H9 (cell line): ENCODE results near the gene CDH16. TPM values are rescaled to one million over a fixed set of nuclear protein-coding genes. Genes with fewer than 3 reads are reported as not detected.

Experiments
- DNase-seq: peaks from one replicate; pipeline ENCODE4 v3.0.0-alpha.2; 2017
- H2AFZ ChIP-seq: one replicate; pipeline ENCODE4 v1.6.1; 2013; ENCODE audit warnings: mild to moderate bottlenecking, low read length, control low read depth, moderate library complexity
- H2AK5ac ChIP-seq: 2 replicates; pipeline ENCODE4 v1.6.1; 2013; ENCODE audit warnings: low read length, control low read depth, mixed read lengths; ENCODE audit not compliant: insufficient read length
- H2BK120ac ChIP-seq: one replicate; pipeline ENCODE4 v1.6.1; 2013; ENCODE audit warnings: low read depth, mild to moderate bottlenecking, low read length, control low read depth, inconsistent platforms; ENCODE audit not compliant: poor library complexity, severe bottlenecking
- H2BK12ac ChIP-seq: 2 replicates; pipeline ENCODE4 v1.6.1; 2013; ENCODE audit warnings: low read length, control low read depth, mixed read lengths, low read depth; ENCODE audit not compliant: insufficient read length
- H2BK15ac ChIP-seq: 2 replicates; pipeline ENCODE4 v1.6.1; 2013; ENCODE audit warnings: low read depth, low read length, control low read depth
- H2BK20ac ChIP-seq: one replicate; pipeline ENCODE4 v1.6.1; 2013; ENCODE audit warnings: low read depth, mild to moderate bottlenecking, low read length, control low read depth, inconsistent platforms; ENCODE audit not compliant: poor library complexity, severe bottlenecking
- H2BK5ac ChIP-seq: 2 replicates; pipeline ENCODE4 v1.6.1; 2013; ENCODE audit warnings: low read length, control low read depth, mixed read lengths; ENCODE audit not compliant: insufficient read length
- H3K14ac ChIP-seq: 2 replicates; pipeline ENCODE4 v1.6.1; 2013; ENCODE audit warnings: low read length, control low read depth; ENCODE audit not compliant: insufficient read depth
- H3K18ac ChIP-seq: 2 replicates; pipeline ENCODE4 v1.6.1; 2013; ENCODE audit warnings: low read depth, mild to moderate bottlenecking, mixed read lengths, low read length, control low read depth; ENCODE audit not compliant: insufficient read length
- H3K23ac ChIP-seq: 2 replicates; pipeline ENCODE4 v1.6.1; 2013; ENCODE audit warnings: low read length, control low read depth, mixed read lengths, low read depth; ENCODE audit not compliant: insufficient read length
- H3K23me2 ChIP-seq: 2 replicates; pipeline ENCODE4 v1.6.1; 2013; ENCODE audit warnings: low read depth, mild to moderate bottlenecking, mixed read lengths, low read length, control low read depth; ENCODE audit not compliant: insufficient read length, poor library complexity, severe bottlenecking
- H3K27ac ChIP-seq: 2 replicates; pipeline ENCODE4 v1.5.1; 2013; ENCODE audit warnings: low read length, control low read depth, mixed read lengths, low read depth; ENCODE audit not compliant: insufficient read length
- H3K27me3 ChIP-seq: 2 replicates; pipeline ENCODE4 v1.6.1; 2013; ENCODE audit warnings: low read length, control low read depth, inconsistent platforms; ENCODE audit not compliant: insufficient read depth
- H3K4ac ChIP-seq: 2 replicates; pipeline ENCODE4 v1.6.1; 2013; ENCODE audit warnings: low read depth, mild to moderate bottlenecking, control low read depth, inconsistent platforms, low read length, moderate library complexity
- H3K4me1 ChIP-seq: 2 replicates; pipeline ENCODE4 v1.6.1; 2013; ENCODE audit warnings: low read length, control low read depth, inconsistent platforms; ENCODE audit not compliant: insufficient read depth
- H3K4me2 ChIP-seq: 2 replicates; pipeline ENCODE4 v1.6.1; 2013; ENCODE audit warnings: low read length, control low read depth, mixed read lengths; ENCODE audit not compliant: insufficient read length, insufficient read depth
- H3K56ac ChIP-seq: 2 replicates; pipeline ENCODE4 v1.6.1; 2013; ENCODE audit warnings: low read depth, mild to moderate bottlenecking, mixed read lengths, low read length, control low read depth; ENCODE audit not compliant: insufficient read length
- H3K79me1 ChIP-seq: 2 replicates; pipeline ENCODE4 v1.6.1; 2013; ENCODE audit warnings: low read depth, mild to moderate bottlenecking, moderate library complexity, low read length, control low read depth, inconsistent platforms; ENCODE audit not compliant: insufficient read depth, poor library complexity, severe bottlenecking
- H3K79me2 ChIP-seq: 2 replicates; pipeline ENCODE4 v1.6.1; 2013; ENCODE audit warnings: low read length, control low read depth, inconsistent platforms; ENCODE audit not compliant: insufficient read depth
- H3K9ac ChIP-seq: 2 replicates; pipeline ENCODE4 v1.6.1; 2013; ENCODE audit warnings: low read length, control low read depth, mixed read lengths; ENCODE audit not compliant: insufficient read length; ENCODE audit errors: extremely low read depth
- H3K9me3 ChIP-seq: one replicate; pipeline ENCODE4 v1.6.1; 2013; ENCODE audit warnings: low read depth, low read length, inconsistent platforms; ENCODE audit not compliant: control insufficient read depth
- H3T11ph ChIP-seq: one replicate; pipeline ENCODE4 v1.6.1; 2013; ENCODE audit warnings: mild to moderate bottlenecking, low read length, control low read depth, inconsistent platforms
- H4K20me1 ChIP-seq: one replicate; pipeline ENCODE4 v1.6.1; 2013; ENCODE audit not compliant: control insufficient read depth, insufficient read length, insufficient read depth
- H4K5ac ChIP-seq: 2 replicates; pipeline ENCODE4 v1.6.1; 2013; ENCODE audit warnings: low read depth, mild to moderate bottlenecking, mixed read lengths, low read length, control low read depth; ENCODE audit not compliant: insufficient read length
- H4K8ac ChIP-seq: replicated peaks from 2 replicates; pipeline ENCODE4 v1.6.1; 2013; ENCODE audit warnings: low read length, control low read depth, mixed read lengths, low read depth; ENCODE audit not compliant: insufficient read length
- H4K91ac ChIP-seq: 2 replicates; pipeline ENCODE4 v1.6.1; 2013; ENCODE audit warnings: low read depth, mild to moderate bottlenecking, moderate library complexity, mixed read lengths, low read length, control low read depth; ENCODE audit not compliant: insufficient read length
- H3K27ac Mint-ChIP-seq, 3 experiments: 2 replicates in 2 of 3; 3 replicates in 1 of 3; pipeline ENCODE4 v1.8.0; 2020 to 2021; ENCODE audit warnings: mixed read lengths in 3 of 3, mild to moderate bottlenecking in 1 of 3, moderate library complexity in 1 of 3
- H3K27me3 Mint-ChIP-seq: 2 replicates; pipeline ENCODE4 v1.8.0; 2021; ENCODE audit warnings: low read depth, mild to moderate bottlenecking, moderate library complexity, mixed read lengths
- H3K36me3 Mint-ChIP-seq, 3 experiments: 2 replicates in 2 of 3; 3 replicates in 1 of 3; pipeline ENCODE4 v1.8.0; 2020 to 2021; ENCODE audit warnings: low read depth in 3 of 3, mixed read lengths in 3 of 3; ENCODE audit not compliant: insufficient read depth in 1 of 3
- H3K4me1 Mint-ChIP-seq, 2 experiments: 2 replicates each; pipeline ENCODE4 v1.8.0; 2020; ENCODE audit warnings: mixed read lengths in 2 of 2
- H3K4me3 Mint-ChIP-seq, 2 experiments: 2 replicates in 1 of 2; 3 replicates in 1 of 2; pipeline ENCODE4 v1.8.0; 2020 to 2021; ENCODE audit warnings: mild to moderate bottlenecking in 2 of 2, mixed read lengths in 2 of 2, moderate library complexity in 1 of 2
- H3K9me3 Mint-ChIP-seq, 2 experiments: 2 replicates in 1 of 2; 3 replicates in 1 of 2; pipeline ENCODE4 v1.8.0; 2020; ENCODE audit warnings: mild to moderate bottlenecking in 2 of 2, mixed read lengths in 2 of 2, moderate library complexity in 1 of 2
- CTCF ChIP-seq: fragments of 200-600 bp; sonication (generic); conservative IDR thresholded peaks from 3 replicates; pipeline ENCODE4 v1.8.0; 2021; ENCODE audit warnings: antibody characterized with exemption, mild to moderate bottlenecking
- WGBS: extraction: QIAGEN DNeasy Blood & Tissue Kit; methylation state at CpG from one replicate; pipeline ENCODE4 v1.1.7; 2013; ENCODE audit warnings: missing lambda C conversion rate, low lambda C conversion rate, mixed read lengths; ENCODE audit not compliant: insufficient read length; ENCODE audit errors: extremely low coverage; 5-methylcytosine and 5-hydroxymethylcytosine counted together
- total RNA-seq: library from RNA; stranded (reverse); gene quantifications from 2 replicates; pipeline ENCODE4 v1.2.1, GENCODE V29; 2021

CDH16 gene
- total RNA-seq, 1 experiment from 2014 or later = not detected

- no peak overlapping the region for H2BK120ac ChIP-seq
- no CpG with 5 or more reads among the region's 8 CpGs for WGBS
- no peak overlapping the region for H3K4me3 Mint-ChIP-seq
- no peaks in the 10 kb centered on the region for H3K9me3 ChIP-seq
- no peak overlapping the region for H3K23ac ChIP-seq
- H4K91ac ChIP-seq = no peak overlapping the region
- no peak overlapping the region for H3K18ac ChIP-seq
- no peak overlapping the region for H3K4ac ChIP-seq
- no peak overlapping the region for H3K14ac ChIP-seq
- no peak overlapping the region for H3K4me2 ChIP-seq
- no peak overlapping the region for H2BK15ac ChIP-seq
- no peaks in the 10 kb centered on the region for H4K20me1 ChIP-seq
- H2AFZ ChIP-seq = no peak overlapping the region
- H3K79me2 ChIP-seq = no peaks in the 10 kb centered on the region
- H4K5ac ChIP-seq = no peak overlapping the region
- H2BK5ac ChIP-seq = no peak overlapping the region
- peaks cover 0 to 8% (median 6%) of the 10 kb centered on the region in 3 experiments; a peak in 4 of 7 replicates for H3K36me3 Mint-ChIP-seq
- TF ChIP-seq CTCF = peak; percentile 87
- peak; percentile 75 for DNase-seq
- no peak overlapping the region for H3K9ac ChIP-seq
- no peak overlapping the region for H3K27ac ChIP-seq
- no peak overlapping the region for H3T11ph ChIP-seq
- H3K9me3 Mint-ChIP-seq = peaks cover 6 to 8% of the 10 kb centered on the region in 2 experiments; a peak in 3 of 5 replicates
- H3K56ac ChIP-seq = no peak overlapping the region
- no peaks in the 10 kb centered on the region for H3K79me1 ChIP-seq
- H3K27ac Mint-ChIP-seq = no peak overlapping the region
- no peaks in the 10 kb centered on the region for H3K4me1 ChIP-seq
- H3K4me1 Mint-ChIP-seq = peaks cover 9% of the 10 kb centered on the region in 2 experiments
- peaks cover 6% of the 10 kb centered on the region; the same call in 1 of the 2 replicates for H3K27me3 ChIP-seq
- no peak overlapping the region for H2BK12ac ChIP-seq
- H2AK5ac ChIP-seq = no peak overlapping the region
- H3K27me3 Mint-ChIP-seq = peaks cover 14% of the 10 kb centered on the region
- no peak overlapping the region for H2BK20ac ChIP-seq
- H3K23me2 ChIP-seq = no peaks in the 10 kb centered on the region
- no peak overlapping the region for H4K8ac ChIP-seq
Measured at GRCh38 chr16:66954097-66954659, 35.5 kb upstream of the CDH16 start.
